ENCODE data around the gene WNT6.

WNT6 gene

DNA sequence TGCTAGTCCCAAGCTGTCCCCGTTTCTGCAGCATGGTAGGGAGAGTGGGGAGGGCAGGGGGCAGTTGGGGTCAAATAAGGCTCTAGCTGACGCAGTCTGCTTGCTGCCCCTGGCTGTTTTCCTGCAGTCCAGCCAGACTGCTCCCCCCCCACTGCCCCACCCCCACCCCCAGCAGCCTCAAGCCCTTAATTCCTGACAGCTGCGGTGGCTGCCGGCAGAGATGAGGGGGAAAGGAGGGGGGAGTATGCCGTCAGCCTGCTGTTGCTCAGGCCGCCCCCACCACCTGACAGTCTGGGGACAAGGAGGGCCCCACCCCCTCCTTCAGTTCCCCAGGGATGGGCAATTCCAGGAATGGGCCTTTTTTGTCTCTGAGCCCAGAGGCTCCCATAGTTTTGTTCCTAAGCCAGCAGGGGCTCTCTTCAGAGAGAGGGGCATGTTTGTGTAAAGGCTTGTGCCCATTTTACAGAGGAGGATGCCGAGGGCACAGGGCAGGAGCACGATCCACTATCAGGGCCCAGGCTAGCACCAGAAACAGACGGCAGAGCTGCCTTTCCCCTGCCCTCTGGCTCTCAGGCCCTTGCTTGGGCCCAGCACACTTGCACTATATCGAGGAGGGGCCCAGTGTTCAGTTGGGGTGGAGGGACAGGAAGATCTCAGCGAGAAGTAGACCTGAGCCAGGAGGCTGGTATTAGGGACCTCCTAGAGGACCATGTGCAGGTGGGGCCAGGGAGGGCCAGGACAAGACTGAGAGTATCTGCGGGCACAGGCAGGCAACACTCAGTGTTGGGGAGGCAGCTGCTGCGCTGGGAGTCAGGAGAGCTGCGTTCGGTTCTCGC, 19.5 kb downstream of the WNT6 start:
- no peak for DNase-seq

DNA sequence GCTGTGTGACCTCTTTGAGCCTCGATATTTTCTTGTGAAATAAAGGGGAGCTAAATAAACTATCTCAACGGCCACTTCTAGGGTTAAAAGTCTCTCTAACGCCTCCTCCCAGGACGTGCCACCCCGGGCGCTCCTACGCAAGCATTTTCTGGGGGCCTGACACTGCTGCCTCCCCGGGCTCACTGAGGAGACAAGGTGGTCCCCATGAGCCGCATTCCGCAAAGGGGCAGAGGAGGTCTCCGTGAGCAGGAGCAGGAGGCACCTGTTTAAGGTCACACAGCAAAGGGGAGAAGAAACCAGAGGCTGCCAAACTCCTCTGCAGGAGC, 20.1 kb downstream of the WNT6 start:
- DNase-seq = no peak

DNA sequence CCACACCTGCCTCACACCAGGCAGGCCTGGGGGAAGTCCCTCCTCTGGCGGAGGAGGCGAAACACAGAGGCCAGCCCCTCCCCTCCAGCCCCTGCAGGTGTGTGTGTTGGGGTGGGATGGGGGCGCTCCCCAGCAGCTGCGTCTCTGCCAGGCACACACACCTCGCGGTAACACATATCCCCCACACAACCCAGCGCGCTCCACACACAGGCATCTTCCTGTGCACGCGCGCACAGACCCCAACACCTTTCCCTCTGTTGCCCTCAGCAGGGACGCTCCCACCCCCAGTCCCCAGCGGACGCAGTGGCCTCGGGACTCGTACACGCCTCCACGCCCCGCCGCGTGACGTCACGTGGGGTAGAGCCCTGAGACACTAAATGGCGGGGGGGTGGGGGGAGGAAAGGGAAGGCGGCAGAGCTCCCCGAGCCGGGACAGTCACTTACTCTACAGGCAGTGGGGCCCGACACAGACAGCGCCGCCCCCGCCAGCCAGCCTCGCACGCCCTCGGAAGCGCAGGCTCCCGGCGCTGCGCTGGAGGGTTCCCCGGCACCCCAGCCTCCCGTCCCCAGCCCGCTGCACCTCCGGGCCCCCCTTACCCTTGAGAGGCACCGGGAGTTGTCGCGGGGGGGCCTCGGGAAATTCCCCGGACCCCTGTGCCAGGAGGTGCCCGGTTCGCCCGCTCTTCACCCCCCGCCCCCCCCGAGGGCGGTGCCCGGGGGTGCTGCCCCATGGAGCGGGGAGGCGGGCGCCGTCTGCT, 20.7 kb downstream of the WNT6 start, which contains the start of gene WNT10A:
Gene WNT10A, plus strand, starts transcription at position 751 of the 757 bp plus-strand sequence. CDS start 144 bp downstream, outside the sequence.
- peak; percentile 91 for DNase-seq

DNA sequence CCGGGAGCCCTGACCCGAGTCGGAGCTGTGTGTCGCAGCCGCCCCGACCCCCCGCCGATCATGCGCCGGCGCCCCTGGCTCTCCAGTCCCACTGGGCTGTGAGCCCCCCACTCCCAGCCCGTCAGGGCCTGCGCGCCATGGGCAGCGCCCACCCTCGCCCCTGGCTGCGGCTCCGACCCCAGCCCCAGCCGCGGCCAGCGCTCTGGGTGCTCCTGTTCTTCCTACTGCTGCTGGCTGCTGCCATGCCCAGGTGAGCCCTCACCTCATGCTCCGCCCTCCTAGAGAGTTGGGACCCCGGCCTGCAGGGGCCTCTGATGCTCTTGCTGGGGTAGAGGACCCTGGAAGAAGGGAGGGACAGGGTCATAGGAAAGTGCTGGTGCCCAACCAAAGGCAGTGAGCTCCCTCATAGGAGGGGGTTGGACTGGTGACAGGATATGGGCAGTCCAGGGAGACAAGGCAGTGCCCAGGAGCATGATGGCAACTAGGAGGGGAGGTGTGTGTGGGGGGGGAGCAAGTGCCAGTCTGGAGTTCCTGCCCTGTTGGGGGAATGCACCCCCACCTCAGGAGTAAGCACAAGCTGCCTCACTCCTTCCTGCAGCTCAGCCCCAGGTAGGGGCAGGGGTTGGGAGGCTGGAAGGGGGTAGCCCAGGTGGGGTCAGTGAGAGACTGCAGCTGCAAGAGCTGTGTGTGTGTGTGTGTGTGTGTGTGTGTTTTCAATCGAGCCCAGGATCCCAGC, 21.4 kb downstream of the WNT6 start:
- DNase-seq = no peak

DNA sequence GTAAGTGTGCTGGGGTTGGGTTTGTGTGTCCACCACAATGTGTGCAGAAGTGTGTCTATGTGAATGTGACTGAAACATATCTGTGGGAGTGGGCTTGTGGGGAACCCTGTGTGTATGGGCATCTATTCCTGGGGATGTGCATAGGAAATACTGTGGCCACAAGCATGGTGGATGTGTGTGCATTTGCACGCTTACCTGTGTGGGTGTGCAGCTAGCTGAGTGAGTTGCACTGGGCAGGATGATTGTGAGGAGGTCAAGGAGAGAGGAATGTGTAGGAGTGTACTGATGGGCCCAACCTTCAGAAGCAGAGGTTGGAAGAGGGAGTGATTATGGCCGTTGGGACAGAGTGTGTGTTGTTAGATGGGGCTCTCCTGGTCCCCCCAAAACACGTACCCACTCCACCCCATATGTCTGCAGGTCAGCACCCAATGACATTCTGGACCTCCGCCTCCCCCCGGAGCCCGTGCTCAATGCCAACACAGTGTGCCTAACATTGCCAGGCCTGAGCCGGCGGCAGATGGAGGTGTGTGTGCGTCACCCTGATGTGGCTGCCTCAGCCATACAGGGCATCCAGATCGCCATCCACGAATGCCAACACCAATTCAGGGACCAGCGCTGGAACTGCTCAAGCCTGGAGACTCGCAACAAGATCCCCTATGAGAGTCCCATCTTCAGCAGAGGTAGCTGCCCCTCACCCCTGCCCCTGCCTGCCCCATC, 22.3 kb downstream of the WNT6 start:
- DNase-seq = no peak

DNA sequence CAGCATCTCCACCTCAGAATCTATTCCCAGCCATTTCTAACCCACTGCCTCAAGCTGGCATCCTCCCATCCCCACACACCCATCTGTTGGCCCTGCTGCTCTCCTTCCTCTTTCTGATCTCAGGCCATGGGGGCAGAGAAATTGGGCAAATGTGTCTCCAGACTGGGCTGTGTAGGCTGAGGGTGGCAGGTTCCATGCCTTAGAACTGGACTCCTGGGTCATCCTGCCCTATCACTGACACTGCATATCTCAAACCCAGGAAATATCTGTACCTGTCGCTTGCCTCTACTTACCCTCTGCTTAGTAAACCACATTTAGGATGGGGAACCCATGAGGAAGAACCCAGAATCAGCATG, 22.8 kb downstream of the WNT6 start:
- no peak for DNase-seq

DNA sequence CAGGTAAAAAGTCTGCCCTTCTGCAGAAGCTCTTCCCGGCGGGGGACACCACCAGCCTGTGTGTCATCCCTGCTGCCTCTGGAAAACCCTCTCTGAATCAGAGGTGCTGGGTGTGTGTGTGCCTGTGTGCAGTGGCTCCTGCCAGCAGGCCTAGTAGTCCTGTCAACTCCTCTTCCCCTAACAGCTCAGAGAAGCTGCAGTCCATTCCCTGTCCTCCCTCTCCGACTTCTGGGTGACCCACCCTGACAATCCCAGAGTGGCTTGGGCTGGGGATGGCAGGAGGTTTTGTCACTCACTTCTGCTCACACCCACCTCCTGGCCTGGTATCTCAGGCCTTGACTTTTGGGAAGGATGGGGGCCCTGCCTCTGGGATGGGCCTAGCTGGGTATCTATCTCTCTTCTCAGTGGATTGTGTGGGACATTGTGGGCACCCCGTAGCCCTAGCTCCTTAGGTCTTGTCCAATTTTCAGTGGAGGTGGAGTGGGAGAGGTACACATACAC, 23.3 kb downstream of the WNT6 start:
- no peak for DNase-seq

DNA sequence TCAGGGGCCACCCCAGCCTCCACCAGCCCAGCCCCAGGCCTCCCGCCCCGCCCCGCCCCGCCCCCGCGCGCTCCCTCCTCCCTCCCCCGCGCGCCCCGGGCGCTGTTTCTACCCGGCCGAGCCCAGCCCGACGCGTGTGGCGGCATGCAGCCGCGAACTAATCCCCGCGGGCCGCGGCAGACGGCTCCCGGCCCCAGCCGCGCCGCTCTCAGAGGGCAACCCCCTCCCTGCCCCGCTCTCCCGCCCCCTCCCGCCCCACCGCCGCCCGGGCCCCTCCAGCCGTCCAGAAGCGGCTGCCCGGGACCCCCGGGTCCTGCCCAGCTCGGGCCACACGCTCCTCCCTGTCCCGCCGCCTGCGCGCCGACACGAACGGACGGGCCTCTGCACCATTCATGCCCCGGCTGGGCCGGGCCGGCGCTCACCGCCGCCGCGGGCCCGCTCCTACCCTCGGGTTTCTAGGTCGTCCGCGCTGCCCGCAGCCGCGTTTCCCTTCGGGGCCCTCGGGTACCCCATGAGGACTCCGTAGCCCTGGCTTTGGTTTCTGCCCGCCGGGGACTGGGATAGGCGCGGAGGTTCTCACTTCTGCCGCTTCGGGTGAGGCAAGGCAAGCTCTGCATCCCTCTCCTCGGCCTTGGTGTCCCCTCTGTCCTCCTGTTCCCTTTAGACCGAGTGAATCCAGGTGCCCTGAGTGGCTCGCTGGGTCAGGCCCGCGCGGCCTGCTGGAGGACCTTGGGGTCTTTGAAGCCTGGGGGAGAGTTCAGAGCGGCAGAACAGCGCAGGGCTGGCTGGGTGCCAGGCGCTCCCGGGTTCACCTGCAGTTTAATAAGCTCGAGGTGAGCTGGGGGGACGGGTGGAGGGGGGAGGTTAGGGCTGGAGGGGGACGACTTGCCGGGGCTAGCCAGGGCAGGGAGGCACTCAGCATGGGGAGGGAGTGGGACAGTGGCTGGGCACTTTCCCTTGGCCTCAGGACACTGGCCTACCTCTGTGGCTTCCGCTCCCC, 24.2 kb downstream of the WNT6 start:
- DNase-seq = peak; percentile 37

DNA sequence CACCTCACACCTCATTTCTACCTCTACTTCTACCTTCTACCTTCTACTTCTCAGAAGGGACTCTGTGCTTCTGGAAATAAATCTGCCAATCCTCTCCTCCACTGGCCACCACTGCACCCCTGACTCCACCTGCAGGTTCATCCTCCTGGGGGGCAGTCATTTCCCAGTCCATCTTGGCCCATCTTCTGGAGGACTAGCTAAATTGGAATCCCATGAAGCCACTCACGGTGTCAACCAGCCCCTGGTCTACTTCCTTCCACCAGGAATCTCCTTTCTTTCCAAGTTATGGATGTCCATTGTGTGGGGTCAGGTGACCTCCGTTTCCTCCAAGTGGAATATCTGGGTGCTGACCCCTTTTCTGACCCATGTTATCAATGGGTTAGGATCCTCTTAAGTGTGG, 24.9 kb downstream of the WNT6 start:
- no peak for DNase-seq

DNA sequence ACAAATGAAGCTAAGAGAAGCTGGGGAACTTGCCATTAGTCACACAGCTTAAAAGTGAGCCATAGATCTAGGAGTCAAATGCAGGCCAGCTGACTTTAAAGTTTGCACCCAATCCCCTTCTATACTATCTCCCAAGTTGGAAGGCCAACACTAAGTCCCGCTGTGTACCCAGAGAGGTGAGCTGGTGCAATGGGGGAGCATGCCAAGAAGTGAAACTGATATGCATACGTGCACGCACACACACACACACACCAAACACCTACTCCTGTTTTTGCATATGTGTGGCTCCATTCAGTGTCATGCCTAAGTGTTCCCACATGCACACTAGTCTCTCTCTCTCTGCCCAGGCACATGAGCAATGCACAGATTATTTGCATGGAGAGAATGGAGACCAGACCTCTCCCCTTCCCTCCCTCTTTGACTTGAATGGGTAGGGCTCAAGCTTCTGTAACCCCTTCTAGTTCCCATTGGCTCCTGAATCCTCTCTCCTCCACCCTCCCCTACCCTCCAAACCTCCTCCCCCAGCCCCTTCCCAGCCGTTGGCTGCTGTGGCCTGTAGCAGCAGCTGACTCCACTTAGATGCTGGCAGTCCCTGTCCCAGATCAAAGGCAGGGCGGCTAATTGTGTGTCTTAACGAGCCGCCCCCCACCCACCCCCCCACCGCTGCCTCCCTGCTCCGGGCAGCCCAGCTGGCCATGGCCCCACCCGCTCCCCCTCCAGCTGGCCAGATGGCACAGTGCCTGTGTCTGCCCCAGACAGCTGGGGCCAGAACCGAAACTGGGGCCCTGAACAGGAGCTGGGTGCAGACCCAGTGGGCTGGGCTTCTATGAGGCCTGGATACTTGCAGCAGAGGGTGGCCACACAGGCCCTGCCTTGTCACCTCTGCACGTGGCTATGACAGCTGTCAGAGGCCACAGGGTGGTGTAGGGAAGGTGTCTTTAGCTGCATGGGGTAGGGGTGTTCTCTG, 26.7 kb downstream of the WNT6 start:
- no peak for DNase-seq

DNA sequence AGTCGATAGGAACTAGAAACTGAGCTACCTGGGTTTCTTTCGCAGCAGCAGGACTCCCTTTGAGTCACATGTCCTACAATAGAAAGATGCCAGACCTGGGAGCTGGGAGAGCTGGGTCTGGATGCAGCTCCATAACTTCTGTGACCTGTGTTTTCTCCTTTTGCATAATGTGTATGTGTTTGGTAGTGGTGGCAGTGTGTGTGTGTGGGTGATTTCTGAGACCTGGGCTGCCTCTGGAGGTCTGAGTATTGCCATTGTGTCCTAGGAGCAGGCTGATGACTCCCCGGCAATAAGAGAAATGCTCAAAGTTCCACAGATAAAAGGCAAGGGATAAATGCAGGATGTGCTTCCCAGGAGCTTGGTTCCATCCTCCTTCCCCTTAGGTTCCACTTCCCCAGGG, 27.5 kb downstream of the WNT6 start:
- DNase-seq = no peak

DNA sequence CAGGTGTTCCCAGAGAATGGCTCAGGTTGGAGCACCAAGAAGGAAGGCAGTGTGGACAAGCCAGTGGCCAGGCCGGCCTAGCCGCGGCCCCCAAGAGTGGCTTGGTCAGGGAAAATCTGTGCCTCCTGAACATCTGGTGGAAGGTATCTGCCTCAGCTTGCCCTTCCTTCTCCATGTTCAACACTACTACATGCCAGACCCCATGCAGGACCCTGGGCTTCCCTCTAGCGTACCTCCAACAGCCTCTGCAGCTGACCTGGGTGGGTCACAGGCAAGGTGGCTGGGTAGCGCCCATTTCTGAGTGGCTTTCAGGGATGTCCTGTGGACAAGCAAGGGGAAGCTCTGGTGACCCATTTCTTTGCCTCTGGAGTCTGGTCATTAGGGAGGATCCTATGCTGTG, 28.7 kb downstream of the WNT6 start:
- DNase-seq = no peak

DNA sequence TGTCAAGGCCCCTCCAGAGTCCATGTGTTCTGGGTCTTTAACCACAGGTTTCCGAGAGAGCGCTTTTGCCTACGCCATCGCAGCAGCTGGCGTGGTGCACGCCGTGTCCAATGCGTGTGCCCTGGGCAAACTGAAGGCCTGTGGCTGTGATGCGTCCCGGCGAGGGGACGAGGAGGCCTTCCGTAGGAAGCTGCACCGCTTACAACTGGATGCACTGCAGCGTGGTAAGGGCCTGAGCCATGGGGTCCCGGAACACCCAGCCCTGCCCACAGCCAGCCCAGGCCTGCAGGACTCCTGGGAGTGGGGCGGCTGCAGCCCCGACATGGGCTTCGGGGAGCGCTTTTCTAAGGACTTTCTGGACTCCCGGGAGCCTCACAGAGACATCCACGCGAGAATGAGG, 30.3 kb downstream of the WNT6 start:
- DNase-seq = no peak

DNA sequence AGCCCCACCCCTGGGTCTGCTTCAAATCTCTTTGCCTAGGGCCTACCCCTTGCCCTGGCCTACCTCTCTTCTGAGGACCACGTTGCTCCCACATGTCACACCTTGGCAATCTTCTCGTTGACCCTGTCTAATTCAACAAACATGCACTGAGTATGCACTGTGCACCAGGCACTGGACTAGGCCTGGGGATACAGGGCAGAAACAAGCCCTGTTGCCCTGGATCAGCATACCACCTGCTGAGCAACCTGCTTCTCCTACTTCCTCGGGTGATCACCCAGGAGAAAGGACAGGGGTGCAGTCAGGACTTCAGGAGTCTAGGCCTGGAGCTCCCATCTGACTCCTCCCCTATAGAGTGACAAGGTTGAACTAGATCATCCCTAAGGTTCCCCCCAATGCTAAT, 30.8 kb downstream of the WNT6 start:
- no peak for DNase-seq

DNA sequence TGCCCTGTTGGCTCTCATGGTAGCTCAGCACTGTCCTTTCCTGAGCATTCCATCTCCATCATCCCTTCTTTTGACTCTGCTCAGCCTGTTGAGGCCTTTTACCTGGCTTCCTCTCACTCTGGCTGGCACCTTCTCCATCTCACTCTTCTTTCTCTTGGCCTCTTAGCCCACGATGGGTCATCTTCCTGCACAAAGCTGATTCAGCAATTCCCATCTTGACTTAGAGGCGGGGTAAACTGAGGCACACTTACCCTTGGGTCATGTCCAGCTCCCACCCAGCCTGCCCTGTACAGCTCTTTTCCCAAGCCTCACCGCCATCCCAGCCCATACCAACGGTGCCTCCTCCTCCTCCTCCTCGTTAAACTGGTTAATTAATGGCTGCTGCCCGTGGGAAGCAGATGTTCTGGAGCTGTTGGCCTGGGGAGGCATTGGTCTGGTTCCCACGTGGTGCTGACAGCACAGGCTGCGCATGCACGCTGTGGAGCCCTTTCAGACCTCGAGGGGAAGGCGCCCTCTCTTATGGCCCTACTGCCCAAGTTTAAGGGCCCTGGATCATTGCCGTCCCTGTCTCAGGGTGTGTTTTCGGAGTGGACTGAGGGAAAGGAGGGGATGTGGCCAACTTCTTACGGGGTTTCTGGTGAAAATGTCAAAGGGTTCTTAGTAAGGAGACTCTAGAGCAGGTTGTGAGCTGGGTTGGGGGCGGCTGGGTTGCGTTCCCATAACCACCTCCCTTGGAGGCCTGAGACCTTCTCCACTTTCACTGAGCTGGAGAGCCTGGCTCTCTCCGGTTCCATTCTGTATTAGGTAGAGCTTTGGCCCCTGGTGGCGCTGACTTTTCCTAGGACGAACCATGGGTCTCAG, 31.9 kb downstream of the WNT6 start:
- DNase-seq = no peak

DNA sequence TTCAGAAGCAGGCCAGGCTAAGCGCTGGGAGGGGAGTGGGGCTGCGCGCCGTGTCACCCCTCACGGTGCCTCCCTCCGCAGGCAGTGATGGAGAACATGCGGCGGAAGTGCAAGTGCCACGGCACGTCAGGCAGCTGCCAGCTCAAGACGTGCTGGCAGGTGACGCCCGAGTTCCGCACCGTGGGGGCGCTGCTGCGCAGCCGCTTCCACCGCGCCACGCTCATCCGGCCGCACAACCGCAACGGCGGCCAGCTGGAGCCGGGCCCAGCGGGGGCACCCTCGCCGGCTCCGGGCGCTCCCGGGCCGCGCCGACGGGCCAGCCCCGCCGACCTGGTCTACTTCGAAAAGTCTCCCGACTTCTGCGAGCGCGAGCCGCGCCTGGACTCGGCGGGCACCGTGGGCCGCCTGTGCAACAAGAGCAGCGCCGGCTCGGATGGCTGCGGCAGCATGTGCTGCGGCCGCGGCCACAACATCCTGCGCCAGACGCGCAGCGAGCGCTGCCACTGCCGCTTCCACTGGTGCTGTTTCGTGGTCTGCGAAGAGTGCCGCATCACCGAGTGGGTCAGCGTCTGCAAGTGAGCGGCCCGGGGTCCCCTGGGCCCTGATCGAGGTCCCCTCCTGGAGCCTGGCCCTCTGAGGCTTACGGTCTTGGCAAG, 33.2 kb downstream of the WNT6 start:
- peak; percentile 81 for DNase-seq

DNA sequence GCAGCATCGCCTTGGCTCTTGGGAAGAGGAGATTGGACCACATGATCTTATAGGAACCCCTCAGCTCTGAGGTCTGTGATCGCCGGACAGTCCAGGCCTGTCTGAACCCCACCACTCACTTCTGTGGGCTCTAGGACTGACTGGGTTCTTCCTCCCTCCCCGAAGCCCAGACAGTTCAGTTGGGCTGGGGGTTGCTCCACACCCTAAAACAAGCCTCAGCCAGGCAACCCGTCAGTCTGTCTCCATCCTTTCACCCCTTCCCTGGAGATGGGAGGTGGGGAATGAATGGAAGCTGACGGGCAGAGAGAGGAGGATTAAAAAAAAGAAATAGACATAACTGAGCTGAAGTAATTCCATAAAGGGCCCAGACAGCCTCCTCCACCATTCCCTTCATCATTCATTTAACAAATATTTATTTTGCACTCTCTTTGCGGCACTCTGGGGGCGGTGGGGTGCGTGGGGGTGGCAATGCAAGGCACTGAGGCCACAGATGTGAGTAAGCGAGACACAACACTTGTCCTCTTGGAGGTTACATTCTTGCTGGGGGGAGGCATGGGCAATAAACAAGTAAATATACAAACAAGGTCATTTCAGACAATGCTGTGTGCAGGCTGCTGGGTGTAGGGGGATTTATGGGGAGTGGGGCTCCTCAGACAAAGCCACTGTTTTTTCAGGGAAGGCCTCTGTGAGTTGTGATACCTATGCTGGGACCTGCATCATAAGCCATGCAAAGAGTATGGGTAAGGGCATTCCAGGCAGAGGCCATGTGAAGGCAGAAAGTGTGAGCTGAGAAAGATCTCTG, 33.9 kb downstream of the WNT6 start:
- no peak for DNase-seq

Measured in T-helper 9 cell (primary cell).